H1 (cell line): ENCODE measurements around the gene KRT5. TPM values are rescaled to one million over a fixed set of nuclear protein-coding genes. Genes with fewer than 3 reads are reported as not detected.
A peak's percentile ranks its signal among the peaks of the same experiment; 100 is the strongest.

Source experiments
- CTCF ChIA-PET: fragments of 300-600 bp; sonication (Branson Sonifier 250); formaldehyde crosslinking; loops from one replicate; lab custom pipeline; 2021; ENCODE audit not compliant: partially characterized antibody; lab: Charles Lee
- POLR2A ChIA-PET: fragments of 300-600 bp; sonication (Branson Sonifier 250); formaldehyde crosslinking; loops from one replicate; lab custom pipeline; 2021; ENCODE audit warnings: inconsistent platforms; ENCODE audit not compliant: partially characterized antibody; lab: Charles Lee
- DNase-seq, 2 experiments: peaks; one replicate each; pipeline versions ENCODE4 v3.0.0 to v3.0.0-alpha.2; 2010 to 2022; ENCODE audit warnings: low spot score in 2 of 2, low read depth in 1 of 2, mixed read lengths in 1 of 2
- FAIRE-seq: peaks from 2 replicates; lab custom pipeline; 2011; peaks lifted over from hg19 to GRCh38; lab: Jason Lieb, UNC
- H2AFZ ChIP-seq: 2 replicates; pipeline ENCODE4 v1.8.1; 2012; ENCODE audit warnings: low read length, inconsistent platforms
- H2AK5ac ChIP-seq: 2 replicates; pipeline ENCODE4 v1.6.1; 2013; ENCODE audit warnings: low read depth, low read length
- H2BK120ac ChIP-seq: replicated peaks from 2 replicates; pipeline ENCODE3; 2013; ENCODE audit warnings: low read depth, low read length, inconsistent platforms
- H2BK12ac ChIP-seq: 2 replicates; pipeline ENCODE4 v1.6.1; 2013; ENCODE audit warnings: low read depth, low read length
- H2BK15ac ChIP-seq: 2 replicates; pipeline ENCODE4 v1.6.1; 2013; ENCODE audit warnings: low read length
- H2BK20ac ChIP-seq: 2 replicates; pipeline ENCODE4 v1.6.1; 2013; ENCODE audit warnings: low read length
- H2BK5ac ChIP-seq: 2 replicates; pipeline ENCODE4 v1.6.1; 2013; ENCODE audit warnings: low read depth, low read length
- H3K14ac ChIP-seq: 2 replicates; pipeline ENCODE4 v1.6.1; 2013; ENCODE audit warnings: inconsistent platforms; ENCODE audit not compliant: insufficient read length
- H3K18ac ChIP-seq: 2 replicates; pipeline ENCODE4 v1.6.1; 2013; ENCODE audit warnings: low read length; ENCODE audit errors: extremely low read depth
- H3K23ac ChIP-seq: 2 replicates; pipeline ENCODE4 v1.6.1; 2013; ENCODE audit warnings: inconsistent platforms; ENCODE audit not compliant: insufficient read length
- H3K23me2 ChIP-seq: 2 replicates; pipeline ENCODE4 v1.6.1; 2013; ENCODE audit warnings: low read depth, low read length
- H3K27ac ChIP-seq: 2 replicates; pipeline ENCODE4 v1.6.1; 2011; ENCODE audit warnings: low read depth, low read length, inconsistent platforms
- H3K27me3 ChIP-seq, 4 experiments: replicated peaks in 1 of 4; 1 replicate in 1 of 4; 2 replicates in 3 of 4; pipeline versions ENCODE4 v1.6.1 to v1.8.1; 2011 to 2013; ENCODE audit warnings: low read length in 3 of 4, mild to moderate bottlenecking in 3 of 4, inconsistent platforms in 2 of 4, mixed read lengths in 2 of 4, moderate library complexity in 1 of 4; ENCODE audit not compliant: control insufficient read depth in 3 of 4, insufficient read depth in 3 of 4; ENCODE audit errors: extremely low read depth in 1 of 4
- H3K36me3 ChIP-seq, 4 experiments: 2 replicates each; pipeline versions ENCODE4 v1.6.1 to v1.8.1; 2011 to 2013; ENCODE audit warnings: mild to moderate bottlenecking in 4 of 4, low read length in 3 of 4, moderate library complexity in 2 of 4, control low read depth in 1 of 4, inconsistent platforms in 1 of 4; ENCODE audit not compliant: insufficient read depth in 4 of 4, control insufficient read depth in 2 of 4
- H3K4ac ChIP-seq: replicated peaks from 2 replicates; pipeline ENCODE3; 2013; ENCODE audit warnings: low read length, low read depth, mixed read lengths, inconsistent platforms; ENCODE audit not compliant: insufficient read length
- H3K4me1 ChIP-seq, 4 experiments: replicated peaks in 1 of 4; 1 replicate in 1 of 4; 2 replicates in 3 of 4; pipeline versions ENCODE4 v1.6.1 to v1.8.1; 2011 to 2013; ENCODE audit warnings: low read length in 3 of 4, inconsistent platforms in 2 of 4, mixed read lengths in 1 of 4; ENCODE audit not compliant: insufficient read depth in 4 of 4, control insufficient read depth in 3 of 4
- H3K4me2 ChIP-seq, 2 experiments: 2 replicates each; pipeline versions ENCODE4 v1.6.1 to v1.8.1; 2011 to 2013; ENCODE audit warnings: low read depth in 2 of 2, low read length in 2 of 2, control low read depth in 1 of 2, inconsistent platforms in 1 of 2, mild to moderate bottlenecking in 1 of 2; ENCODE audit not compliant: insufficient read depth in 1 of 2
- H3K4me3 ChIP-seq, 4 experiments: fragments of 200-600, 300-600 bp in 1 of 4; sonication (generic), shearing (Covaris generic), sonication (Bioruptor Twin) in 1 of 4; 2 replicates each; pipeline versions ENCODE4 v1.5.1 to v1.8.1; 2011 to 2016; ENCODE audit warnings: low read length in 4 of 4, low read depth in 3 of 4, control low read depth in 2 of 4, inconsistent platforms in 2 of 4, mild to moderate bottlenecking in 2 of 4, mixed read lengths in 1 of 4, moderate library complexity in 1 of 4; ENCODE audit not compliant: insufficient read depth in 2 of 4; ENCODE audit errors: extremely low read depth in 1 of 4
- H3K56ac ChIP-seq: replicated peaks from 2 replicates; pipeline ENCODE3; 2013; ENCODE audit warnings: low read depth, mild to moderate bottlenecking, mixed read lengths, low read length, inconsistent platforms; ENCODE audit not compliant: insufficient read length
- H3K79me1 ChIP-seq: 2 replicates; pipeline ENCODE4 v1.6.1; 2013; ENCODE audit warnings: low read depth, low read length, control low read depth
- H3K79me2 ChIP-seq, 2 experiments: 2 replicates each; pipeline versions ENCODE4 v1.6.1 to v1.8.1; 2012 to 2013; ENCODE audit warnings: low read length in 2 of 2, mild to moderate bottlenecking in 2 of 2, inconsistent platforms in 1 of 2; ENCODE audit not compliant: insufficient read depth in 2 of 2, control insufficient read depth in 1 of 2
- H3K9ac ChIP-seq, 4 experiments: replicated peaks in 1 of 4; 1 replicate in 1 of 4; 2 replicates in 3 of 4; pipeline versions ENCODE4 v1.6.1 to v1.8.1; 2011 to 2013; ENCODE audit warnings: low read depth in 3 of 4, low read length in 3 of 4, control low read depth in 2 of 4, mild to moderate bottlenecking in 2 of 4, moderate library complexity in 2 of 4, inconsistent platforms in 1 of 4; ENCODE audit errors: extremely low read depth in 1 of 4
- H3K9me3 ChIP-seq, 2 experiments: 2 replicates each; pipeline versions ENCODE4 v1.6.1 to v1.8.1; 2012 to 2013; ENCODE audit warnings: mild to moderate bottlenecking in 2 of 2, moderate library complexity in 2 of 2, control low read depth in 1 of 2, inconsistent platforms in 1 of 2, low read depth in 1 of 2, low read length in 1 of 2, mixed read lengths in 1 of 2; ENCODE audit not compliant: insufficient read depth in 2 of 2
- H4K20me1 ChIP-seq, 2 experiments: replicated peaks in 1 of 2; 2 replicates each; pipeline versions ENCODE3 to v1.8.1; 2011 to 2013; ENCODE audit warnings: inconsistent platforms in 2 of 2, low read length in 2 of 2, mild to moderate bottlenecking in 1 of 2; ENCODE audit not compliant: insufficient read depth in 2 of 2, control insufficient read depth in 1 of 2
- H4K5ac ChIP-seq: 2 replicates; pipeline ENCODE4 v1.6.1; 2013; ENCODE audit warnings: low read length, low read depth, mixed read lengths, inconsistent platforms; ENCODE audit not compliant: insufficient read length
- H4K8ac ChIP-seq: 2 replicates; pipeline ENCODE4 v1.8.0; 2013; ENCODE audit warnings: mild to moderate bottlenecking, moderate library complexity, low read length, inconsistent platforms; ENCODE audit not compliant: insufficient read depth; ENCODE audit errors: extremely low read depth
- H4K91ac ChIP-seq: replicated peaks from 2 replicates; pipeline ENCODE3; 2013; ENCODE audit warnings: low read length, mixed read lengths, inconsistent platforms; ENCODE audit not compliant: insufficient read length
- ATF3 ChIP-seq: IDR thresholded peaks from 2 replicates; pipeline ENCODE4 v1.6.1; 2011; ENCODE audit warnings: low read depth, mild to moderate bottlenecking, low read length; ENCODE audit not compliant: insufficient read depth
- JUND ChIP-seq: IDR thresholded peaks from 2 replicates; pipeline ENCODE4 v1.6.1; 2011; ENCODE audit warnings: mild to moderate bottlenecking, improper control_type of control experiment, low read length
- RXRA ChIP-seq: IDR thresholded peaks from 2 replicates; pipeline ENCODE4 v1.6.1; 2011; ENCODE audit warnings: low read depth, mild to moderate bottlenecking, low read length, moderate library complexity; ENCODE audit not compliant: insufficient read depth
- TBP ChIP-seq: IDR thresholded peaks from 2 replicates; pipeline ENCODE4 v1.6.1; 2011; ENCODE audit warnings: low read depth, low read length, improper control_type of control experiment
- WGBS, 2 experiments: shearing (Covaris generic) in 1 of 2; methylation state at CpG; one replicate each; pipeline versions ENCODE4 v1.1.6 to v1.1.7; 2013 to 2015; ENCODE audit warnings: low lambda C conversion rate in 2 of 2, mixed read lengths in 2 of 2, inconsistent platforms in 1 of 2, low coverage in 1 of 2, missing lambda C conversion rate in 1 of 2; ENCODE audit not compliant: insufficient replicate concordance in 2 of 2, insufficient coverage in 1 of 2, insufficient read length in 1 of 2; ENCODE audit errors: extremely low coverage in 1 of 2, missing lambda C conversion rate in 1 of 2; 5-methylcytosine and 5-hydroxymethylcytosine counted together
- polyA plus RNA-seq, 7 experiments: library from polyadenylated mRNA; depleted of rRNA in 3 of 7; stranded (reverse) in 5 of 7; unstranded in 2 of 7; fragments of >200 nt in 5 of 7; fragments of 200-250 nt in 2 of 7; gene quantifications; 1 replicate in 5 of 7; 2 replicates in 1 of 7; 4 replicates in 1 of 7; pipeline versions ENCODE4 v1.2.1 to v1.2.3, GENCODE V29; 2011 to 2013; ENCODE audit warnings: missing spikeins in 2 of 7, mixed read lengths in 2 of 7
- total RNA-seq: library from RNA; stranded (reverse); fragmentation: NEBNext Ultra II Directional; extraction: Animal tissue kit (Norgen Biotek cat#: 25700); gene quantifications from 2 replicates; pipeline ENCODE4 v1.2.1, GENCODE V29; 2021

Gene KRT5
- total and polyA plus RNA-seq, 2 of the 8 experiments (the other 6 are each of a cell fraction or from before 2014, with no cell fraction given) = 0.18 TPM; not detected in 1

GRCh38 chr12:52524898-52525591, 4.9 kb upstream of the KRT5 start:
- no peak overlapping the region for H2BK12ac ChIP-seq
- H4K5ac ChIP-seq = no peak overlapping the region
- H4K20me1 ChIP-seq = no peaks in the 10 kb centered on the region
- no peak overlapping the region for H2AFZ ChIP-seq
- 88% methylated on average over 4 of the region's 5 CpGs; no CpG with 5 or more reads in 1 of the 2 experiments for WGBS, 2 experiments
- no peak overlapping the region for H2BK5ac ChIP-seq
- ChIA-PET CTCF (interaction anchor here (1.0 to 1.2 kb wide), 3 partner anchors 14 to 134 kb away, joined by 3 read pairs; no protein-coding TSS in a partner anchor), POLR2A (no interaction called here)
- no peak overlapping the region for H2BK20ac ChIP-seq
- no peaks in the 10 kb centered on the region for H3K9me3 ChIP-seq
- H3K18ac ChIP-seq = no peak overlapping the region
- H4K8ac ChIP-seq = no peak overlapping the region
- H3K36me3 ChIP-seq = no peaks in the 10 kb centered on the region
- H3K4ac ChIP-seq = no peak overlapping the region
- no peak overlapping the region for H3K4me3 ChIP-seq
- no peak overlapping the region for H3K14ac ChIP-seq
- DNase-seq = peak in 1 of 2 experiments; percentile 24
- H2BK15ac ChIP-seq = no peak overlapping the region
- H3K56ac ChIP-seq = no peak overlapping the region
- H3K79me1 ChIP-seq = no peaks in the 10 kb centered on the region
- FAIRE-seq = no peak
- no peak overlapping the region for H3K27ac ChIP-seq
- H3K79me2 ChIP-seq = no peaks in the 10 kb centered on the region
- no peak overlapping the region for H4K91ac ChIP-seq
- H3K9ac ChIP-seq = no peak overlapping the region
- no peak overlapping the region for H2BK120ac ChIP-seq
- H3K23me2 ChIP-seq = no peaks in the 10 kb centered on the region
- H2AK5ac ChIP-seq = no peak overlapping the region
- TF ChIP-seq RXRA = no peak
- no peak for TF ChIP-seq TBP
- no peak for TF ChIP-seq ATF3
- TF ChIP-seq JUND = no peak
- H3K23ac ChIP-seq = no peak overlapping the region
- H3K4me2 ChIP-seq = no peak overlapping the region
- H3K27me3 ChIP-seq = no peaks in the 10 kb centered on the region; a peak in 1 of 7 replicates
- H3K4me1 ChIP-seq = peaks cover 0 to 1% (median 0%) of the 10 kb centered on the region in 4 experiments; a peak in 1 of 7 replicates
